ENCODE results near the gene ZNF500.

ZNF500 gene

GRCh38 chr16:4801051-4801961 lies 34.3 kb upstream of the ZNF500 start:
- H3K4me2 ChIP-seq (ENCODE audit: low read depth, low read length, poor library complexity, severe bottlenecking) = peak overlapping the region; percentile 92
- no peaks in the 10 kb centered on the region for H3K36me3 ChIP-seq (ENCODE audit: low read length)
- peak overlapping the region; percentile 67 for H2AFZ ChIP-seq (ENCODE audit: low read depth, low read length, severe bottlenecking)
- H3F3A ChIP-seq (ENCODE audit: insufficient read depth) = peaks cover 8% of the 10 kb centered on the region
- peak overlapping the region; percentile 77; the same call in 1 of the 2 replicates for H3K27ac ChIP-seq (ENCODE audit: low read depth, low read length)
- H3K9me2 ChIP-seq (replicated peaks; ENCODE audit: insufficient read depth, low read length) = no peaks in the 10 kb centered on the region
- TF ChIP-seq CTCF (IDR thresholded peaks at IDR 0.05; ENCODE audit: insufficient read depth, low read length, poor library complexity, severe bottlenecking) (no peak), EZH2phosphoT487 (conservative IDR thresholded peaks at IDR 0.05; ENCODE audit: low read length) (no peak)
- H3K9me3 ChIP-seq (ENCODE audit: insufficient read depth, low read length) = no peaks in the 10 kb centered on the region
- H3K9ac ChIP-seq (ENCODE audit: low read length) = peak overlapping the region; percentile 66
- H3K4me3 ChIP-seq (ENCODE audit: insufficient read depth, low read length, poor library complexity, severe bottlenecking) = peak overlapping the region; percentile 96
- no peaks in the 10 kb centered on the region for H4K20me1 ChIP-seq (ENCODE audit: low read depth, low read length)
- no peaks in the 10 kb centered on the region for H3K27me3 ChIP-seq (ENCODE audit: low read length)
- H3K79me2 ChIP-seq (ENCODE audit: insufficient read depth, low read length) = no peaks in the 10 kb centered on the region

- Histone ChIP-seq H3K9me3 (ENCODE audit: insufficient read depth, low read length) (no peaks in the 10 kb centered on the region), H3K27ac (ENCODE audit: low read depth, low read length) (no peak overlapping the region), H3F3A (ENCODE audit: insufficient read depth) (peaks cover 8% of the 10 kb centered on the region), H3K4me3 (ENCODE audit: insufficient read depth, low read length, poor library complexity, severe bottlenecking) (no peak overlapping the region), H4K20me1 (ENCODE audit: low read depth, low read length) (no peaks in the 10 kb centered on the region), H3K27me3 (ENCODE audit: low read length) (no peaks in the 10 kb centered on the region), H3K9ac (ENCODE audit: low read length) (no peak overlapping the region), H3K79me2 (ENCODE audit: insufficient read depth, low read length) (no peaks in the 10 kb centered on the region), H3K4me2 (ENCODE audit: low read depth, low read length, poor library complexity, severe bottlenecking) (no peak overlapping the region), H2AFZ (ENCODE audit: low read depth, low read length, severe bottlenecking) (no peak overlapping the region), H3K36me3 (ENCODE audit: low read length) (no peaks in the 10 kb centered on the region), H3K9me2 (replicated peaks; ENCODE audit: insufficient read depth, low read length) (no peaks in the 10 kb centered on the region)
- TF ChIP-seq CTCF (IDR thresholded peaks at IDR 0.05; ENCODE audit: insufficient read depth, low read length, poor library complexity, severe bottlenecking) = no peak
- TF ChIP-seq EZH2phosphoT487 (conservative IDR thresholded peaks at IDR 0.05; ENCODE audit: low read length) = no peak
Measured at GRCh38 chr16:4800290-4801041, 33.5 kb upstream of the ZNF500 start.

- Histone ChIP-seq H3K27ac (ENCODE audit: low read depth, low read length) (no peak overlapping the region), H3K79me2 (ENCODE audit: insufficient read depth, low read length) (no peaks in the 10 kb centered on the region), H3K9me2 (replicated peaks; ENCODE audit: insufficient read depth, low read length) (no peaks in the 10 kb centered on the region), H3K9ac (ENCODE audit: low read length) (no peak overlapping the region), H3K36me3 (ENCODE audit: low read length) (no peaks in the 10 kb centered on the region), H3K4me3 (ENCODE audit: insufficient read depth, low read length, poor library complexity, severe bottlenecking) (no peak overlapping the region), H3K9me3 (ENCODE audit: insufficient read depth, low read length) (no peaks in the 10 kb centered on the region), H2AFZ (ENCODE audit: low read depth, low read length, severe bottlenecking) (no peak overlapping the region), H4K20me1 (ENCODE audit: low read depth, low read length) (no peaks in the 10 kb centered on the region), H3K27me3 (ENCODE audit: low read length) (no peaks in the 10 kb centered on the region), H3K4me2 (ENCODE audit: low read depth, low read length, poor library complexity, severe bottlenecking) (no peak overlapping the region), H3F3A (ENCODE audit: insufficient read depth) (peaks cover 8% of the 10 kb centered on the region)
- TF ChIP-seq EZH2phosphoT487 (conservative IDR thresholded peaks at IDR 0.05; ENCODE audit: low read length) = no peak
- TF ChIP-seq CTCF (IDR thresholded peaks at IDR 0.05; ENCODE audit: insufficient read depth, low read length, poor library complexity, severe bottlenecking) = no peak
Measured at GRCh38 chr16:4799171-4799855, 32.4 kb upstream of the ZNF500 start.

Measured in SU-DHL-6 (cell line).